GM19463 (cell line): ENCODE data around the gene KMT2B.

Experiments used
- ATAC-seq: cut with Tn5 transposase; IDR thresholded peaks from one replicate; pipeline ENCODE4 v1.9.1; 2021; ENCODE audit warnings: mild to moderate bottlenecking, moderate library complexity; ENCODE audit not compliant: unreplicated experiment

The KMT2B gene

DNA sequence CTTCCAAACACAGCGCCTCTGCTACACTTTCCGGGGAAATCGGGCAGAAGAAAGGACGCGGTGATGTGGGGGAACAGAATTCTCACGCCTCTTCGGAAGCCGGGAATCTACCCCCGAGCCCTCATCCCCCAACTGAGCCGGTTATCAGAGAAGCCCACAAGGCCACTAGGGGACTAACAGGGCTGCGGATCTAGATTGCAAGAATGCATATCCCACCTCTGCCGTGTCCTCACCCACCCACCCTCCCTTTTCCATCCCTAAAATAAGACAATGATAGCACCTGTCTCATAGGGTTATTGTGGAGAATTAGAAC, 23.4 kb downstream of the KMT2B start:
- no peak for ATAC-seq

DNA sequence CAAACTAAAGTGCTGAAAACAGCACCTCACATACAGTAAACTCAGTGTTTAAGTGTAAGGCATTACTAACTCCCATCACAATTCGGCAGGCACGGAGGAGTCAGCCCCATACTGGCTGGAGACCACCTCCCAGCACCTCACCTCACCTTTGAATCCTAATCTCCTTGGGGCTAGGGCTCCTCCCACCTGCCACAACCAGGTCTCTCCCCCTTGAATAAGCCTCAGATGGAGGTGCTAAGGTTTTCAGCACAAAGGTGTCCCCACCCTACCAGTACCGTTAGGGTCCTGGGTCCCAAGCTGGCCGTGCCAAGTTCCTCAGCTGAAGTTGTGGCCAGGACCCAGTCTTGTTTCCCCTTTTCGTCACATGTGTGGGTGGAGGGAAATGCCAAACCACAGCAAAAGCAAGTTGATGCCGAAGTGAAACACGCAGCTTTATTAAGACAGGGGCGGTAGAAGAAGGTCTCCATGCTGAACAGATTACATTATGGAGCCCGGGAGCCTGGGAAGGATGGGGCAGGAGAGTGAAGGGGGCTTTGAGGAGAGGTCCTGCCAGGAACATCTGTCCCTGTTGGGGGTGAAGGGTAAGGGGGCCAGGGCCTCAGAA, 24.4 kb downstream of the KMT2B start, which contains the start of gene IGFLR1:
IGFLR1 (minus strand) TSS at position 332 of the 604 bp plus-strand sequence. CDS start 1,272 bp downstream, outside the sequence.
- ATAC-seq, result no peak

DNA sequence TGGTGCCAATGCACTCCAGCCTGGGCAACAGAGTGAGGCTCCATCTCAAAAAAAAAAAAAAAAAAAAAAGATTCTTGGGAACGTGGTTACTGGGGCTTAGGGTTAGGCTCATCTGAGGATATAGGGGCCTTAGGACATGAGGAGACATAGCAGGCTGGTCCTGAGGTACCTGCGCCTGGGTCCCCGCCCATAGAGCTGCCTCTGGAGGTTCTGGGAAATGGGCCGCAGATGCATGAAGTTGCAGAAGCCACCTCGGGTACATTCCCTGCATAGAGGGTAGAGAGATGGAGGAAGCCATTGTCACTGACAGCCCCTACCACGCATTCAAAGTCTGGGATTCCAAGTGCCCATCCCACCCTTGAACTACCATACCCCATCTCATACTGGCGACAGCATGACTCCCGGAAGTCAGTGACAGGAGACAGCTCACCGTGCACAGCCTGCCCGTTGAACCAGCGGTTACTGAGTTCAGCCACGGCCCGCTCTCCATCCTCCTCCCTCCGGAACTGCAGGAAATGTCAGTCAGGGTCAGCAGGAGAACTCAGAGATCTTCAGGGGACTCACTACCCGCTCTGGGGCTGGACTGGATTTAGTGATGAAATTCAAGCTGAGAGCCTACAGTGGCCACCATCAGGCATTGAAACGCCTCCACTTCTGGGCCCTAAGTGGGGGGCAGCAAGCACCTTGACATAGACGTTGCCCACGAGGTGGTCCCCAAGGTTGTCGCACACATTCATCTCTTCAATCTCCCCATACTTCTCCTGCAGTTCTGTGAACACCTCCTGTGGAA, 26.0 kb downstream of the KMT2B start:
- no peak for ATAC-seq

GRCh38 chr19:35744430-35745327, 26.9 kb downstream of the KMT2B start:
- peak; percentile 23 for ATAC-seq

GRCh38 chr19:35745328-35746086, 27.7 kb downstream of the KMT2B start, which contains the start of the genes PSENEN and U2AF1L4:
Gene PSENEN, plus strand, starts transcription at chr19:35745651. Its CDS starts 280 bp downstream, at chr19:35745931.
Gene U2AF1L4, minus strand, starts transcription at chr19:35745418. Its CDS starts 27 bp downstream, at chr19:35745391.
- ATAC-seq, result peak; percentile 31

GRCh38 chr19:35746087-35746462, 28.3 kb downstream of the KMT2B start:
- ATAC-seq, result no peak

DNA sequence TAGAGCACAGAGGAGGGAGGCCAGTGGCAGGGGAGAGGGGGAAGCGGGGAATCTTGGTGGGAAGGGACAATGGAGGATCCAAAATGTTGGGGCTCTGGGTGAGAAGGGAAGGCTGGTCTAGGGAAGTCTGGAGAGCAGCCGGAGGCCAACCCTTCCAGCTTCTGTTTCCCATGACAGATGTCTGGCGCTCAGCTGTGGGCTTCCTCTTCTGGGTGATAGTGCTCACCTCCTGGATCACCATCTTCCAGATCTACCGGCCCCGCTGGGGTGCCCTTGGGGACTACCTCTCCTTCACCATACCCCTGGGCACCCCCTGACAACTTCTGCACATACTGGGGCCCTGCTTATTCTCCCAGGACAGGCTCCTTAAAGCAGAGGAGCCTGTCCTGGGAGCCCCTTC, 28.7 kb downstream of the KMT2B start:
- ATAC-seq, result no peak

- peak; percentile 77 for ATAC-seq
These were observed 30.6 kb downstream of the KMT2B start, which contains the start of gene LIN37 for GRCh38 chr19:35748106-35749020. Gene LIN37, plus strand, starts transcription at chr19:35748576. Its CDS starts 149 bp downstream, at chr19:35748725.

- no peak for ATAC-seq
These were observed 32.4 kb downstream of the KMT2B start for GRCh38 chr19:35750167-35750566.

DNA sequence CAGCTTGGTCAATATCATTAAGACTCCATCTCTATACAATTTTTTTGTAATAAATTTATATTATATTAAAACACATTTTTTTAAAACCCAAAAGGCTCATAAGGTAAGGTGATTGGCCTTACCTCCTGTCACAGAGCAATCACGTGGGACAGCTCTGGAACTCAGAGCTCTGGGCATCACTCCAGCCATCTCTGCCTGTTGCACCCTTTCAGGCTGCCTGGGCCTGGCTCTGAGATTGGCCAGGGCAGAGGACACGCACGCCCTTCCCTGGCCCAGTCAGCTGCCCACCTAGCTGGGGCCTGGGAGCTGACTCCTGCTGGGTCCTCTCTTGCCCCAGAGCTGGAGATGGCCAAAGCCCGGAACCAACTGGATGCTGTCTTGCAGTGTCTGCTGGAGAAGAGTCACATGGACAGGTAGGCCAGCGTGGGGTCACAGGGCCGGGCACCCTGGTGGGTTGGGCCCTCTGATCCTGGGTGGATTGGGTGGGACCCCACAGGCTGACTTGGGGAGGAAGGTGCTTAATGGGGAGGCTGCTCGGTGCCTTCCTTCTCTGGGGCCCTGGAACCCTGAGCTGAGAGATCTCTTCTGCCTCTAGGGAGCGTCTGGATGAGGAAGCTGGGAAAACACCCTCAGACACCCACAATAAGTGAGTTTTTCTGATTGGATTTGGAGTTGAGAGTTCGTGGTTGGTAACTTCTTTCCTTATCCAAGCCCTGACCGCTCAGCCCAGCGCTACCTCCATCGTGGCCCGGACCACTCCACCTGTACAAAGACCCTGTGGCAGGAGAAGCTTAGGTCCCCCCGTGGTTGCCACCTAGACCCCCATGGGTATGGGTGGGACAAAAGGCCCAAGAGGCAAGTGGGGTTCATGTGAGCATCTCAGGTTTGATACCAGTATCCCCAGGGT, 34.3 kb downstream of the KMT2B start:
- no peak for ATAC-seq

- no peak for ATAC-seq
These were observed 35.0 kb downstream of the KMT2B start for GRCh38 chr19:35752746-35753350.

GRCh38 chr19:35753634-35754369, 36.0 kb downstream of the KMT2B start:
- no peak for ATAC-seq

DNA sequence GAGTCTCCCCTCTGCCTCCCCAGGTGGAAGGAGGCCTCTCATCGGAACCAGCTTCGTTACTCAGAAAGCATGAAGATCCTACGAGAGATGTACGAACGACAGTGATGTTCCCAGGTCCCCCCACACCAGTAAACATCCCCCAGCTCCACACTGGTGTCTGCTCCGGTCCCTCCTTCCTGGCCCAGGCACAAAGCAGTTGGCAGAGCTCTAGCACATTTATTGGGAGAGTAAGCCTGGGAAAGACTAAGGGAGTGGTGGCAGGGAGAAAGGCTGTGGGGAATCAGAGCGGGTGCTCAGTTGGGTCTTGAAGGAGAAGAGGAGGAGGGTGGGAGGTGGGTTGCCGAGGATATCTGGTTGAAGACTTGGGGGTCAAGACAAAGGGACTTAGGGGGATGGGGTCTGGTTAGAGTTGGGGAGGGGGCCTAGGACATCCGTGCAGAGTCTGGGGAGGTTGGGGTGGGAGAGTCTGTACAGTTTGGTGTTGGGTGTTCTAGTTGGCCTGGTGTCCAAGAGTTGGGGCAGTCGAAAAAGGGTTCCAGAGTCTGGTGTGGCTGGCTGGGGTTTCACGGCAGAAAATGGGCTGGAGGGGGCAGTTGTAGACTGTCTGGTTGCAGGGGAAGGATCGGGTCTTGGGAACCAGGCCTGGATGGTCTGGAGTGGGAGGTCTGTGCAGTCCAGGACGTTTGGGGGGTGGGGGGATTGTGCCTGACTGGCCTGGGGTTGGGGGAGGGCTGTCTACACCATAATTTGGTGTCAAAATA, 36.7 kb downstream of the KMT2B start:
- ATAC-seq, result no peak

- ATAC-seq, result no peak
These were observed 37.3 kb downstream of the KMT2B start for GRCh38 chr19:35755131-35755549.

GRCh38 chr19:35755550-35756376, 38.0 kb downstream of the KMT2B start:
- ATAC-seq, result no peak
